Measurements from ENCODE around the gene EPO. TPM values are rescaled to one million over a fixed set of nuclear protein-coding genes. Genes with fewer than 3 reads are reported as not detected.
"Not testable (repeated sequence)": the region's sequence is repeated elsewhere in the genome, so short reads cannot be mapped to it uniquely, and the experiment has no call there.

Gene EPO
- total and polyA plus RNA-seq, 2 donors, result not detected

GRCh38 chr7:100723732-100724275 lies 3.5 kb downstream of the EPO start:
- WGBS, result 80% methylated on average over 16 of the region's 16 CpGs
- Histone ChIP-seq H3K27ac (ENCODE audit: low read depth) (no peak overlapping the region), H3K4me1 (ENCODE audit: insufficient read depth) (peaks cover 2% of the 10 kb centered on the region), H3K4me3 (ENCODE audit: low read depth, low read length) (no peak overlapping the region), H3K36me3 (ENCODE audit: insufficient read depth) (no peaks in the 10 kb centered on the region)
- DNase-seq (ENCODE audit: extremely low spot score), result no peak

GRCh38 chr7:100724364-100724763 lies 4.1 kb downstream of the EPO start:
- not testable (repeated sequence) for H3K4me3 ChIP-seq (ENCODE audit: low read depth, low read length); DNase-seq (ENCODE audit: extremely low spot score); H3K36me3 ChIP-seq (ENCODE audit: insufficient read depth); H3K27ac ChIP-seq (ENCODE audit: low read depth); H3K4me1 ChIP-seq (ENCODE audit: insufficient read depth)
- 97% methylated on average over 2 of the region's 2 CpGs for WGBS

- Histone ChIP-seq H3K36me3 (ENCODE audit: insufficient read depth) (no peaks in the 10 kb centered on the region), H3K27ac (ENCODE audit: low read depth) (no peak overlapping the region), H3K4me3 (ENCODE audit: low read depth, low read length) (no peak overlapping the region), H3K4me1 (ENCODE audit: insufficient read depth) (peaks cover 2% of the 10 kb centered on the region)
- DNase-seq (ENCODE audit: extremely low spot score), result no peak
- WGBS, result 36% methylated on average over 12 of the region's 12 CpGs
Measured at GRCh38 chr7:100726996-100727761, 6.9 kb downstream of the EPO start.

- no peaks in the 10 kb centered on the region for H3K36me3 ChIP-seq (ENCODE audit: insufficient read depth)
- H3K4me3 ChIP-seq (ENCODE audit: low read depth, low read length), result no peak overlapping the region
- H3K27ac ChIP-seq (ENCODE audit: low read depth), result no peak overlapping the region
- no peak for DNase-seq (ENCODE audit: extremely low spot score)
- H3K4me1 ChIP-seq (ENCODE audit: insufficient read depth), result peaks cover 2% of the 10 kb centered on the region
- 74% methylated on average over 8 of the region's 8 CpGs for WGBS
Measured at GRCh38 chr7:100728196-100728595, 7.9 kb downstream of the EPO start.

GRCh38 chr7:100730136-100730800 lies 10.0 kb downstream of the EPO start:
- Histone ChIP-seq H3K36me3 (ENCODE audit: insufficient read depth) (no peaks in the 10 kb centered on the region), H3K27ac (ENCODE audit: low read depth) (no peak overlapping the region), H3K4me3 (ENCODE audit: low read depth, low read length) (no peak overlapping the region), H3K4me1 (ENCODE audit: insufficient read depth) (peaks cover 2% of the 10 kb centered on the region)
- WGBS, result 29% methylated on average over 3 of the region's 3 CpGs
- DNase-seq (ENCODE audit: extremely low spot score), result no peak

- no peaks in the 10 kb centered on the region for H3K36me3 ChIP-seq (ENCODE audit: insufficient read depth)
- H3K27ac ChIP-seq (ENCODE audit: low read depth), result no peak overlapping the region
- DNase-seq (ENCODE audit: extremely low spot score), result no peak
- H3K4me3 ChIP-seq (ENCODE audit: low read depth, low read length), result no peak overlapping the region
- peaks cover 2% of the 10 kb centered on the region for H3K4me1 ChIP-seq (ENCODE audit: insufficient read depth)
- WGBS, result 81% methylated on average over 11 of the region's 11 CpGs
Measured at GRCh38 chr7:100731937-100732636, 11.8 kb downstream of the EPO start.

- no peak overlapping the region for H3K27ac ChIP-seq (ENCODE audit: low read depth)
- no peaks in the 10 kb centered on the region for H3K36me3 ChIP-seq (ENCODE audit: insufficient read depth)
- H3K4me3 ChIP-seq (ENCODE audit: low read depth, low read length), result no peak overlapping the region
- 82% methylated on average over 7 of the region's 7 CpGs for WGBS
- no peaks in the 10 kb centered on the region for H3K4me1 ChIP-seq (ENCODE audit: insufficient read depth)
- DNase-seq (ENCODE audit: extremely low spot score), result no peak
Measured at GRCh38 chr7:100735730-100736129, 15.5 kb downstream of the EPO start.

- no peak for DNase-seq (ENCODE audit: extremely low spot score)
- 71% methylated on average over 13 of the region's 13 CpGs for WGBS
- Histone ChIP-seq H3K36me3 (ENCODE audit: insufficient read depth) (no peaks in the 10 kb centered on the region), H3K4me3 (ENCODE audit: low read depth, low read length) (no peak overlapping the region), H3K4me1 (ENCODE audit: insufficient read depth) (no peaks in the 10 kb centered on the region), H3K27ac (ENCODE audit: low read depth) (no peak overlapping the region)
Measured at GRCh38 chr7:100736671-100737070, 16.4 kb downstream of the EPO start.

GRCh38 chr7:100739934-100740333 lies 19.7 kb downstream of the EPO start:
- 93% methylated on average over 6 of the region's 6 CpGs for WGBS

GRCh38 chr7:100744605-100745004 lies 24.3 kb downstream of the EPO start:
- Histone ChIP-seq H3K4me3 (ENCODE audit: low read depth, low read length) (no peak overlapping the region), H3K27ac (ENCODE audit: low read depth) (no peak overlapping the region)
- WGBS, result 90% methylated on average over 14 of the region's 14 CpGs

More at GRCh38 chr7:100739934-100740333, 19.7 kb downstream of the EPO start:
- no peak for DNase-seq (ENCODE audit: extremely low spot score)
- Histone ChIP-seq H3K4me1 (ENCODE audit: insufficient read depth) (no peaks in the 10 kb centered on the region), H3K4me3 (ENCODE audit: low read depth, low read length) (no peak overlapping the region), H3K36me3 (ENCODE audit: insufficient read depth) (no peaks in the 10 kb centered on the region), H3K27ac (ENCODE audit: low read depth) (no peak overlapping the region)

GRCh38 chr7:100745184-100745583 lies 24.9 kb downstream of the EPO start:
- no peaks in the 10 kb centered on the region for H3K4me1 ChIP-seq (ENCODE audit: insufficient read depth)
- 34% methylated on average over 27 of the region's 28 CpGs for whole genome bisulfite sequencing
- H3K4me3 ChIP-seq (ENCODE audit: low read depth, low read length), result peak overlapping the region; percentile 2
- H3K27ac ChIP-seq (ENCODE audit: low read depth), result no peak overlapping the region
- DNase-seq (ENCODE audit: extremely low spot score), result peak; percentile 26
- no peaks in the 10 kb centered on the region for H3K36me3 ChIP-seq (ENCODE audit: insufficient read depth)

More at GRCh38 chr7:100744605-100745004, 24.3 kb downstream of the EPO start:
- H3K4me1 ChIP-seq (ENCODE audit: insufficient read depth), result no peaks in the 10 kb centered on the region
- no peak for DNase-seq (ENCODE audit: extremely low spot score)
- no peaks in the 10 kb centered on the region for H3K36me3 ChIP-seq (ENCODE audit: insufficient read depth)

- no peak for DNase-seq (ENCODE audit: extremely low spot score)
- 84% methylated on average over 5 of the region's 5 CpGs for whole genome bisulfite sequencing
Measured at GRCh38 chr7:100752994-100753393, 32.7 kb downstream of the EPO start.

GRCh38 chr7:100753750-100754149 lies 33.5 kb downstream of the EPO start:
- no peak overlapping the region for H3K4me3 ChIP-seq (ENCODE audit: low read depth, low read length)
- DNase-seq (ENCODE audit: extremely low spot score), result no peak
- H3K36me3 ChIP-seq (ENCODE audit: insufficient read depth), result no peaks in the 10 kb centered on the region
- H3K4me1 ChIP-seq (ENCODE audit: insufficient read depth), result no peaks in the 10 kb centered on the region
- 73% methylated on average over 3 of the region's 3 CpGs for WGBS
- H3K27ac ChIP-seq (ENCODE audit: low read depth), result no peak overlapping the region

More at GRCh38 chr7:100752994-100753393, 32.7 kb downstream of the EPO start:
- H3K36me3 ChIP-seq (ENCODE audit: insufficient read depth), result no peaks in the 10 kb centered on the region
- H3K4me3 ChIP-seq (ENCODE audit: low read depth, low read length), result no peak overlapping the region
- H3K4me1 ChIP-seq (ENCODE audit: insufficient read depth), result no peaks in the 10 kb centered on the region
- H3K27ac ChIP-seq (ENCODE audit: low read depth), result no peak overlapping the region

Measured in urinary bladder (tissue), 4 donors.